Measurements from ENCODE around the gene IL12RB2.

Gene IL12RB2

GRCh38 chr1:67327864-67328466 lies 20.3 kb downstream of the IL12RB2 start:
- Mint-ChIP-seq H3K4me1 (ENCODE audit: low read depth) (peaks cover 46% of the 10 kb centered on the region), H3K27ac (no peak overlapping the region), H3K9me3 (no peaks in the 10 kb centered on the region), H3K4me3 (no peak overlapping the region), H3K36me3 (ENCODE audit: low read depth) (peaks cover 69% of the 10 kb centered on the region), H3K27me3 (no peaks in the 10 kb centered on the region)

GRCh38 chr1:67332653-67333529 lies 25.2 kb downstream of the IL12RB2 start:
- Mint-ChIP-seq H3K4me3 (peak overlapping the region; percentile 72), H3K27me3 (no peaks in the 10 kb centered on the region), H3K9me3 (no peaks in the 10 kb centered on the region), H3K4me1 (ENCODE audit: low read depth) (peaks cover 87% of the 10 kb centered on the region), H3K27ac (peak overlapping the region; percentile 90), H3K36me3 (ENCODE audit: low read depth) (peaks cover 80% of the 10 kb centered on the region)

GRCh38 chr1:67333603-67334002 lies 25.9 kb downstream of the IL12RB2 start:
- H3K4me1 Mint-ChIP-seq (ENCODE audit: low read depth) = peaks cover 90% of the 10 kb centered on the region
- peak overlapping the region; percentile 72 for H3K4me3 Mint-ChIP-seq
- H3K9me3 Mint-ChIP-seq = no peaks in the 10 kb centered on the region
- peaks cover 77% of the 10 kb centered on the region for H3K36me3 Mint-ChIP-seq (ENCODE audit: low read depth)
- H3K27me3 Mint-ChIP-seq = no peaks in the 10 kb centered on the region
- H3K27ac Mint-ChIP-seq = peak overlapping the region; percentile 90

- H3K27me3 Mint-ChIP-seq = no peaks in the 10 kb centered on the region
- H3K27ac Mint-ChIP-seq = peak overlapping the region; percentile 90
- peak overlapping the region; percentile 20 for H3K4me3 Mint-ChIP-seq
- H3K36me3 Mint-ChIP-seq (ENCODE audit: low read depth) = peaks cover 76% of the 10 kb centered on the region
- H3K9me3 Mint-ChIP-seq = no peaks in the 10 kb centered on the region
- peaks cover 96% of the 10 kb centered on the region for H3K4me1 Mint-ChIP-seq (ENCODE audit: low read depth)
These were observed 27.7 kb downstream of the IL12RB2 start for GRCh38 chr1:67335411-67335810.

GRCh38 chr1:67336157-67336556 lies 28.5 kb downstream of the IL12RB2 start:
- Mint-ChIP-seq H3K4me1 (ENCODE audit: low read depth) (peaks cover 96% of the 10 kb centered on the region), H3K4me3 (peak overlapping the region; percentile 20), H3K27ac (peak overlapping the region; percentile 90), H3K9me3 (no peaks in the 10 kb centered on the region), H3K27me3 (no peaks in the 10 kb centered on the region), H3K36me3 (ENCODE audit: low read depth) (peaks cover 76% of the 10 kb centered on the region)

GRCh38 chr1:67336783-67337182 lies 29.1 kb downstream of the IL12RB2 start:
- Mint-ChIP-seq H3K4me3 (peak overlapping the region; percentile 20), H3K9me3 (no peaks in the 10 kb centered on the region), H3K4me1 (ENCODE audit: low read depth) (peaks cover 98% of the 10 kb centered on the region), H3K27me3 (no peaks in the 10 kb centered on the region), H3K27ac (peak overlapping the region; percentile 90), H3K36me3 (ENCODE audit: low read depth) (peaks cover 76% of the 10 kb centered on the region)

GRCh38 chr1:67338642-67339041 lies 31.0 kb downstream of the IL12RB2 start:
- H3K9me3 Mint-ChIP-seq = no peaks in the 10 kb centered on the region
- H3K36me3 Mint-ChIP-seq (ENCODE audit: low read depth) = peaks cover 81% of the 10 kb centered on the region
- no peaks in the 10 kb centered on the region for H3K27me3 Mint-ChIP-seq
- peak overlapping the region; percentile 90 for H3K27ac Mint-ChIP-seq
- peak overlapping the region; percentile 74 for H3K4me3 Mint-ChIP-seq
- H3K4me1 Mint-ChIP-seq (ENCODE audit: low read depth) = peaks cover 96% of the 10 kb centered on the region

- H3K36me3 Mint-ChIP-seq (ENCODE audit: low read depth) = peaks cover 83% of the 10 kb centered on the region
- no peaks in the 10 kb centered on the region for H3K27me3 Mint-ChIP-seq
- peak overlapping the region; percentile 57 for H3K4me3 Mint-ChIP-seq
- no peaks in the 10 kb centered on the region for H3K9me3 Mint-ChIP-seq
- H3K4me1 Mint-ChIP-seq (ENCODE audit: low read depth) = peaks cover 88% of the 10 kb centered on the region
- peak overlapping the region; percentile 90 for H3K27ac Mint-ChIP-seq
These were observed 32.1 kb downstream of the IL12RB2 start for GRCh38 chr1:67339623-67340343.

GRCh38 chr1:67342076-67342890 lies 34.6 kb downstream of the IL12RB2 start:
- no peaks in the 10 kb centered on the region for H3K27me3 Mint-ChIP-seq
- H3K36me3 Mint-ChIP-seq (ENCODE audit: low read depth) = peaks cover 80% of the 10 kb centered on the region
- H3K9me3 Mint-ChIP-seq = no peaks in the 10 kb centered on the region
- peak overlapping the region; percentile 90 for H3K27ac Mint-ChIP-seq
- peak overlapping the region; percentile 14 for H3K4me3 Mint-ChIP-seq
- H3K4me1 Mint-ChIP-seq (ENCODE audit: low read depth) = peaks cover 70% of the 10 kb centered on the region

GRCh38 chr1:67345556-67345955 lies 37.9 kb downstream of the IL12RB2 start:
- Mint-ChIP-seq H3K4me1 (ENCODE audit: low read depth) (peaks cover 49% of the 10 kb centered on the region), H3K27ac (peak overlapping the region; percentile 0), H3K27me3 (no peaks in the 10 kb centered on the region), H3K9me3 (no peaks in the 10 kb centered on the region), H3K4me3 (no peak overlapping the region), H3K36me3 (ENCODE audit: low read depth) (peaks cover 79% of the 10 kb centered on the region)

GRCh38 chr1:67346982-67347381 lies 39.3 kb downstream of the IL12RB2 start:
- no peak overlapping the region for H3K27ac Mint-ChIP-seq
- no peak overlapping the region for H3K4me3 Mint-ChIP-seq
- peaks cover 71% of the 10 kb centered on the region for H3K36me3 Mint-ChIP-seq (ENCODE audit: low read depth)
- no peaks in the 10 kb centered on the region for H3K9me3 Mint-ChIP-seq
- H3K27me3 Mint-ChIP-seq = no peaks in the 10 kb centered on the region
- peaks cover 40% of the 10 kb centered on the region for H3K4me1 Mint-ChIP-seq (ENCODE audit: low read depth)

GRCh38 chr1:67347688-67348472 lies 40.2 kb downstream of the IL12RB2 start:
- peaks cover 34% of the 10 kb centered on the region for H3K4me1 Mint-ChIP-seq (ENCODE audit: low read depth)
- H3K36me3 Mint-ChIP-seq (ENCODE audit: low read depth) = peaks cover 73% of the 10 kb centered on the region
- peak overlapping the region; percentile 5 for H3K27ac Mint-ChIP-seq
- no peaks in the 10 kb centered on the region for H3K9me3 Mint-ChIP-seq
- H3K4me3 Mint-ChIP-seq = no peak overlapping the region
- no peaks in the 10 kb centered on the region for H3K27me3 Mint-ChIP-seq

- Mint-ChIP-seq H3K9me3 (no peaks in the 10 kb centered on the region), H3K27me3 (no peaks in the 10 kb centered on the region), H3K27ac (no peak overlapping the region), H3K36me3 (ENCODE audit: low read depth) (peaks cover 76% of the 10 kb centered on the region), H3K4me1 (ENCODE audit: low read depth) (peaks cover 27% of the 10 kb centered on the region), H3K4me3 (no peak overlapping the region)
These were observed 41.0 kb downstream of the IL12RB2 start for GRCh38 chr1:67348586-67349252.
